NCI-H187 (cell line): ENCODE results near the gene NAT9.

Experiments
- DNase-seq, 2 experiments: peaks; one replicate each; lab custom pipeline; 2025; lab: John Stamatoyannopoulos, UW

NAT9 gene

DNA sequence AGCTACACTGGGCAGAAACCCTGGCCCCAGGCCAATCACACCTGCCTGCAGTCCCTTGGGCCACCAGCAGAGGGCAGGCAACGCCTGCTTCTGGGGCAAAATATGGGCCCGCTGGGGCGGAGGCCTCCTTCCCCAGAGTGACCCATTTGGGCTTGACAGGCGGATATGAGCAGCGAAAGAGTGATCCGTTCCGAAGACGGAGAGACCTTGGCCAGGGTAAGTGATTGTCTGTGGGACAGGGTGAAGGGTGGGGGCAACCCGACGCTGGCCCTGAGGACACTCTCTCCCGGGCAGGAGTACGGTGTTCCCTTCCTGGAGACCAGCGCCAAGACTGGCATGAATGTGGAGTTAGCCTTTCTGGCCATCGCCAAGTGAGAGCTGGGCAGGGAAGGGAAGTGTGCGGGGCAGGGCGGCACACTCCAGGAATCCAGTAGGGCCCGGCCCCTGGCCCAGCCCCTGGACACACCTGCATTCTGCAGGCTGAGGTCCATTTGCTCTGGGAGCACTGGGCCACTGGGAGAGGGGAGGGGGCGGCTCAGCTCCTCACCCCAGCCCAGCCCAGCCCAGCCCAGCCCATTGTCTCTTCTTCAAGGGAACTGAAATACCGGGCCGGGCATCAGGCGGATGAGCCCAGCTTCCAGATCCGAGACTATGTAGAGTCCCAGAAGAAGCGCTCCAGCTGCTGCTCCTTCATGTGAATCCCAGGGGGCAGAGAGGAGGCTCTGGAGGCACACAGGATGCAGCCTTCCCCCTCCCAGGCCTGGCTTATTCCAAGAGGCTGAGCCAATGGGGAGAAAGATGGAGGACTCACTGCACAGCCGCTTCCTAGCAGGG is 31.2 kb downstream of the NAT9 start:
- DNase-seq, result peak; percentile 47 to 62

- DNase-seq, result no peak
Observed at GRCh38 chr17:74744349-74744713, 31.8 kb downstream of the NAT9 start.

- no peak for DNase-seq
Observed at GRCh38 chr17:74743755-74744154, 32.4 kb downstream of the NAT9 start.

DNA sequence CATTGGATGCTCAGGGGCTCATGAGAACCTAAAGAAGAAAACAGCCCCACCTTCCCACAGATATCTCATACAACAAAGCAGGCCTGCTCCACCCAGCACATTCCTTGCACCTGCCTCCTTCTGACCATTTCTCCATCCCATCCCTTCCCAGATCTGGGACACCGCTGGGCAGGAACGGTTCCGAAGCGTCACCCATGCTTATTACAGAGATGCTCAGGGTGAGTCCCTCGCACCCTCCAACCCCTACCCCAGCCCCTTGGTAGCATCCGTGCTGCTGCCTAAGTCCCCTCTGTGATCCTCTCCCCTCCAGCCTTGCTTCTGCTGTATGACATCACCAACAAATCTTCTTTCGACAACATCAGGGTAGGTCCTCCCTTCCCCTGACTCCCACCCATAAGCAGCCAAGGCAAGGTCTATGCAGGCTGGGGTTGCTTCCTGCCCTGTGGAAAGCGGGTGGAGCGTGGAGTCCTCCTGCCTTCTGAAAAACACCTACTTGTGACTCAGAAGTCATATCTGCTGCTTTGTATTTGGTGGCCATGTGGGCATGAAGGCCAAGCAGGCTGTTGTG is 33.1 kb downstream of the NAT9 start:
- no peak for DNase-seq

GRCh38 chr17:74742153-74742515 is 34.0 kb downstream of the NAT9 start:
- no peak for DNase-seq

- no peak for DNase-seq
Observed at GRCh38 chr17:74740641-74741387, 35.3 kb downstream of the NAT9 start.

GRCh38 chr17:74740173-74740572 is 36.0 kb downstream of the NAT9 start:
- DNase-seq, result no peak

GRCh38 chr17:74739227-74739831 is 36.8 kb downstream of the NAT9 start:
- DNase-seq, result no peak

DNA sequence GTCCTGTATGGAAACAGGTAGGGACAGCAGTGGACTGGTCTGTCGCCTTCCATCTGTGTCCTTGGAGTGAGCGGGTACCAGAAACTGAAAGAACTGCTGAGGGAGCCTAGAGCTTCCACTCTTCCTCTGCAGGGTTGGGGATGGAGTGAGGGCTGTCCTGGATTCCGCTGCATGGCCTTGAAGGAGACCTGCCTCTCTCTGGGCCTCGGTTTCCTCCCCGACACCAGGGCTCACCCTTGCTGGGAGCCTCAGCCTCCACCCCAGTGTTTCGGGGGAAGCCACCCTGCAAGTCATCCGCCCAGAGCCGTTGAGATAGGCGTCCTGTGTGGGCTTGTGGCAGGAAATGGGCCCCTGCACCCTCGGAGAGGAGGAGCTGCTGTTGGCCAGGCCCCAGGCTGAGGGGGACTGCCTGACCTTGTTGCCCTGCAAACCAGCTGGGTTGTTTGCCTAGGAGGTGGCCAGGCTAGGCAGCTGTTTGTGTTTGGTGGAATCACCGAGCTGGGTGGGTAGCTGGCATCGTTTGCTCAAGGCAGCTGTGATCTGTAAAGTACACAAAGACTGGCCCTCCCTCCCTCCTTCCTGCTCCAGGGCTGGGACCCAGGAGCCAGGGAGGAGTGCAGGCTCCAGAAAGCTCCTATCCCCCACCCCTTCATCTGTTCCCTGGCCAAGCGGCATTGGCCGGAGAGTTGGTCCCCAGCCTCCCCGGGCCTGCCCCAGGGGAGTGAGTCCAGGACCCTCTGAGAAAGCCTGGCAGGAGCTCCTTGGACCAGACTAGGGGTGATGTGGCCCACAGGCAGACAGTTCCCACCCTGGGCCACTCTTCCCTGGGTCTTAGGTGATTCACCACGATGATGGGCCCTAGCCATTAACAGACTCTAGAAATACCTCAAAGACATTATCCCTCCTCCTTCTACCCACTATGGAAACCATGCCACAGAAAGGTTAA is 37.8 kb downstream of the NAT9 start:
- no peak for DNase-seq

GRCh38 chr17:74737299-74738050 is 38.7 kb downstream of the NAT9 start:
- no peak for DNase-seq

DNA sequence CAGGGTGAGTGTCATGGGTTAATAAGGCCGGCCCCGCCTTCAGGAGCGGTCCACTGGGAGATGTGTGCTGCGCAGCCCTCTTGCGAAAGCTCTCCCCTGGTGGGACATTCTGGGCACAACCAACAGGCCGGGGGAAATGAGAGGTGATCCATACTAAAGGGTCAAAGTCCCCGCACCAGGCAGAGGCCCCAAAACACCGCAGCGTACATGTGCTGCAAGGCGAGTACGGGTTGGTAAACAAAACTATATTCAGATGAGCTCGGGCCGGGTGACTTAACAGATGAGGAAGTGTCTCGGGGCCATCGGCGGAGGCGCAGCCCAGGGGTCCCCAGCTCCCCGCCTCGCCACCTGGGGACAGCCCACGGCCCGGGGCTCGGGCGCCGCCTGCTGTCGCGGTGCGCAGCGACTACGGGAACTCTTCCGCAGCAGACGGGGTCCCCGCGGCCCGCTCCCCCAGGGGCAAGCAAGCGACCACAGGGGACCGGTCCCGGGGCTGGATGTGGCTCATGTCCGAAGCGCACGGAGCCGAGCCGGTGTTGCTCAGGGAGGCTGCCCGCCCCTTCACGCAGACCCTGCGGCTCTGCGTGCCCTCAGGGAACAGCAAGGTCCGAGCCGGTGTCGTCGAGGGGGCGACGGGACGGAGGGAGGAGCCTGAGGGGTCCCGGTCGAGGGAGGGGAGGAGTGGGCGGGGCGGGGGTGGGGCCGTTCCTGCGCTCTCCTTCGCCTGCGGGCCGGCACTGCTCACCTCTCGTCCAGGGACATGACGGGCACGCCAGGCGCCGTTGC is 39.4 kb downstream of the NAT9 start, which contains the start of gene RAB37:
TSS of gene RAB37 (plus strand) at position 744 of the 786 bp plus-strand sequence. CDS start at position 761, 17 bp downstream.
- DNase-seq, result no peak

- DNase-seq, result no peak
Observed at GRCh38 chr17:74734256-74734655, 41.9 kb downstream of the NAT9 start.

DNA sequence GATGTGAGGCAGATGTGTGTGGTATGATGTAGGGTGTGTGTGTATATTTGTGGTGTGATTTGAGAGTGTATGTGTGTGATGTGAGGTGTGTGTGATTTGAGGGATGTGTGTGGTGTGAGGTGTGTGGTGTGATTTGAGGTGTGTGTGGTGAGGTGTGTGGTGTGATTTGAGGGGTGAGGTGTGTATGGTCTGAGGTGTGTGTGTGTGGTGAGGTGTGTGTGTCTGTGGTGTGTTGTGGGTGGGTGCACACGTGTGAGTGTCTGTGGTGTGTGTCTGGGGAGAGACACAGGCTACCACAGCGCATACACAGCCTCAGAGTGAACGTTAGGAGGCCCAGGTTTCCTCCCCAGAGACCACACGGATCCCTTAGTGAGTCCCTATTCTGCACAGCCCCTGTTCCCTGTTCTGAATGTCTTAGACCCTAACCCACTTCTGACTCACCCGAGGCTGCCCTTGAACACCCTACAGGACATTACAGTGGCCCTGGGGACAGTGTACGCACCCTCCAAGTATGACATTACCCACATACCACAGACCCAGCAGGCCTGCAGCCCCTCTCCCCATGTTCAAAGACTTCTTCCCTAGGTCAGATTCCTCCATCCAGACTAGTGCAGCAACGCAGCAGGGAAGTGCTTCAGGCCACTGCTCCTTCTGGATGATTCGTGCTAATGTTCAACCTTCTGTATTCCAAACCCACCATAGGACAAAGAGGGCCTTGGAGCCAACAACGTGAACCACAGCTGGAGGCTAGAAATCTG is 42.6 kb downstream of the NAT9 start:
- DNase-seq, result no peak

- DNase-seq, result no peak
Observed at GRCh38 chr17:74732042-74732867, 43.9 kb downstream of the NAT9 start.

DNA sequence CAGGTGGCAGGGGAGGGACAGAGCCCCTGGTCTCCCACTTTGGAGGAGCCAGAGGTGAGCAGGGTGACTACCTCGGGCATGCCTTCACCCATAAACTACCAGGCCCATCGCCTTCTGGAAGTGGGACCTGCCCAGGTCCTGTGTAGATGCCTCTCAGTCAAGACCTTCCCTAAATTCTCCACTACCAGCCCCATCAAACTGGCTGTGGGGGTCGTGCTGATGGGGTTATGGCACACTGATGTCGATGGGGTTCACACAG is 44.9 kb downstream of the NAT9 start:
- DNase-seq, result no peak

DNA sequence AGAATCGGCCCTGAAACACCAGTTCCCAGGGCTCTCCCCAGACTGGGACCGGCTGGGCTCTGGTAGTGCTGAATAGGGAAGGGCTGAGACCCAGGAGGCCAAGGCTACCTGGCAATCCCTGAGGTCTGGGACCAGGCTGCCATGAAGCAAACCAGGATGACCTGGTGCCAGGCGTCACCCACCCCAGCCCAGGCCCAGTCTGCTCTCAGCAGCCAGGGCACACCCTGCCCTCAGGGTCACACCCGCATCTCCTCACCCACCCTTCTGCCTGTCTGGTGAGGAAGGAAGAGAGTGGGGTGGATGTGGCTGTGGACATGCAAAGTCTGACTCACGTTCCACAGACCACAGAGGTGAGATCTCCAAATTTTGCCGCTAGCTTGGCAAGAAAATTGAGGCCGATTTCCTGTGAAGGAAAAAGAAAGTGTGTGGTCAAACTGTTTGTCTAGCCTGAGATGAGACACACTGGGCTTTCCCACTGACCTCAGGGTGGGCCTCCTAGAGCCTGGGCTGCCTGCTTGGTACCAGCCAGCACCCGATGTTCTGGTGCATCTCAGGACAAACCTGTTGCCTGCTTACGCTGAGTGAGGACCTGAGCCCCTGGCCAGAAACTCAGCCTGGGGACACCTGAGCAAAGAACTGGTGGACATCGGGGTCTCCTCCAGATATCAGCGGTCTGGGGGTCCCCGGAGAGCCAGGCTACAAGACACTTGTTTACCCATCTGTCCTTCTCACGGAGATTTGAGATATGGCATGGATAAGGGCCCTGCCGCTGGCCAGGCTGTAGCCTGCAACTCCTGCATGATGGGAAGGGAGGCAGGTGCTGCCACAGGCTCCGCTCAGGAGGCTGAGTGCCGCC is 45.4 kb downstream of the NAT9 start:
- no peak for DNase-seq

GRCh38 chr17:74729866-74730265 is 46.3 kb downstream of the NAT9 start:
- no peak for DNase-seq

DNA sequence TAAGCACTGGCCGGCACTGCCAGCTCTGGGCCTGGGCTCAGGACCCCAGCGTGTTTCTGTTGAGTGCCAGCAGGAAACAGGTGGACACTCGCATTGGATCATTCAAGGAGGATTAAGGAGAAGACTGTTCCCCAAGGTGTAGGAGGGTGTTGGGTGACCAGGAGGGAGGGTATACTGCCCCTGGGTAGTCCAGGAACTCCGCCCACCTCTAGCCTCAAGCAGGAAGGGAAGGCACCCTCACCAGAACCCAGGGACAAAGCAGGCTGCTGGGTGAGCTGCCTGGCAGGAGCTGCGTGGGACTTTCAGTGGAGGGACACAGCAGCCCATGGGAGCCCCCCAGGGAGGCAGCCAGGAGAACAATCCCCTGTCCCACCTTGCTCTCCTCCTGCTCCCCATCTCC is 46.8 kb downstream of the NAT9 start:
- no peak for DNase-seq
